ENCODE data around the gene LRGUK.

LRGUK gene

DNA sequence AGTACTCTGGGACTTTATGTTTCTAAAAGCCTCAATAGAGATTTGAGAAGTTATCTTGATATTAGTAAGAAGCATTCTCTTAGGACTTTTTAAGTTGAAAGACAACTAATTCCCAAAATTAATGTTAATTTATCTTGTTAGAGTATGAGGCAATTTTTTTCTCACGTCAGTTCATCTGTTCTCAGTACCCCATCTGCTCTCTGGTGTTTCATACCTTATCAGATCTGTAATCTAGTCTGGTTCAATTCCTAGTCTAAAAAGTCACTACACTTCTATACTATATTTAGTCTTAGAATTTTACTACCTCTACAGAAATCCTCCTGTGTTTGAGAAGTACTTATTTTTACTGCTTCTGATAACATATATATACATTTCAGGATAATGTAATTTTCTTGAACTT is 66.1 kb downstream of the LRGUK start:
- DNase-seq (ENCODE audit: insufficient read length, low spot score): no peak
- TF ChIP-seq POLR2A (IDR thresholded peaks at IDR 0.05; ENCODE audit: low read depth, low read length) (no peak), TAF1 (IDR thresholded peaks at IDR 0.05; ENCODE audit: low read depth, low read length) (no peak), POU2F2 (IDR thresholded peaks at IDR 0.05; ENCODE audit: low read depth, low read length) (no peak), SPI1 (IDR thresholded peaks at IDR 0.05; ENCODE audit: low read depth, low read length) (no peak), POLR2AphosphoS5 (IDR thresholded peaks at IDR 0.05; ENCODE audit: low read depth, low read length) (no peak), PAX5 (IDR thresholded peaks at IDR 0.05; ENCODE audit: insufficient read depth, low read length, severe bottlenecking) (no peak)
- no peak for FAIRE-seq

DNA sequence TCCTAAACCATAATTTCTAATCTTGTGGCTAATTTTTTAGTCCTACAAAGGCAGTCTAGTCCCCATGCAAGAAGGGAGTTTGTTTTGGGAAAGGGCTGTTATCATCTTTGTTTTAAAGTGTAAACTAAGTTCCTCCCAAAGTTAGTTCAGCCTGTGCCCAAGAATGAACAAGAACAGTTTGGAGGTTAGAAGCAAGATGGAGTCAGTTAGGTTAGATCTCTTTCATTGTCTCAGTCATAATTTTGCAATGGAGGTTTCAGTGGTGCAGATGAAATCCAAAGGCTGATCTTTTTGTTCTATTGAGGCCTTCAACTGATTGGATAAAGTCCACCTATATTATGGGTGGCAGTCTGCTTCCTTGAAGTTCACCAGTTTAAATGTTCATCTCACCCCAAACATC is 68.1 kb downstream of the LRGUK start:
- DNase-seq (ENCODE audit: insufficient read length, low spot score) (no peak), FAIRE-seq (no peak)
- TF ChIP-seq TAF1 (IDR thresholded peaks at IDR 0.05; ENCODE audit: low read depth, low read length): no peak
- TF ChIP-seq SPI1 (IDR thresholded peaks at IDR 0.05; ENCODE audit: low read depth, low read length): no peak
- no peak for TF ChIP-seq PAX5 (IDR thresholded peaks at IDR 0.05; ENCODE audit: insufficient read depth, low read length, severe bottlenecking)
- TF ChIP-seq POLR2A (IDR thresholded peaks at IDR 0.05; ENCODE audit: low read depth, low read length): no peak
- no peak for TF ChIP-seq POU2F2 (IDR thresholded peaks at IDR 0.05; ENCODE audit: low read depth, low read length)
- no peak for TF ChIP-seq POLR2AphosphoS5 (IDR thresholded peaks at IDR 0.05; ENCODE audit: low read depth, low read length)

DNA sequence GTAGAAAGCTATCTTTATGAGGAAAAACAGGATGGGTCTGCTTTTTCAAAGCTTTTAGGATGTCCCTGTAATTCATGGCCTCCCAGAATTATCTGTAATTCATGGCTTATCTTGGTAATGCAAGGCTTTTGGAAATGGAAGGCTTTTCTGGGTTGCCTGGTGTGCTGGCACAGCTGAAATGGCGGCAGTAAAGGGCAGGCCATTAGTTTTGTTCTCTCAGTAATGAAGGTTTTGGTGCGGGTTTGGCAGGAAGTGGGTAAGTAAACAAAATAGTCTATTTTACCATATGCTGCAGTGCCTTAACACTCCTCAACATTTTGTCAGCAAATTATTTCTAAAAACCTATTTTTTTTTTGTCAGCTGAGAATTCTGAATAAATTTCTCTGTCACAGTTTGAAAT is 69.3 kb downstream of the LRGUK start:
- FAIRE-seq (no peak), DNase-seq (ENCODE audit: insufficient read length, low spot score) (no peak)
- no peak for TF ChIP-seq POLR2A (IDR thresholded peaks at IDR 0.05; ENCODE audit: low read depth, low read length)
- TF ChIP-seq PAX5 (IDR thresholded peaks at IDR 0.05; ENCODE audit: insufficient read depth, low read length, severe bottlenecking): no peak

DNA sequence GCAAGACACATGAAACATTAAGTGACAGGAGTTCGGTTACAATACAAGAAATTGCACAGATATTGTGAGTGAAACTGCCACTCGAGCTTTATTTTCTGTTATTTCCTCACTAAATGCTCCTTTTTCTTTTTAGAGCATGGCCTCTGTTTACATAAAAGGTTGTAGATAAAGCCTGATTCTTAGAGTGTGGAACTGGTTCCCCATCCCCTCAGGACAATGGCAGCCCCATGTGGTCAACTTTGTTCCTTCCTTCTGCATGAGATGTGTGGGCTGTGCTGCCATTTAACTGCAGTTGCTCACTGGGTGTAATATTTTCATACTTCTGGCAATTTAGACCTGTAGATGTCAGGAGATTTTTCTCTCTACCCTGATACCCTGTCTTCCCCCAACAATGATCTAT is 70.2 kb downstream of the LRGUK start:
- FAIRE-seq (no peak), DNase-seq (ENCODE audit: insufficient read length, low spot score) (no peak)
- no peak for TF ChIP-seq POU2F2 (IDR thresholded peaks at IDR 0.05; ENCODE audit: low read depth, low read length)
- TF ChIP-seq POLR2A (IDR thresholded peaks at IDR 0.05; ENCODE audit: low read depth, low read length): no peak
- TF ChIP-seq SPI1 (IDR thresholded peaks at IDR 0.05; ENCODE audit: low read depth, low read length): no peak
- TF ChIP-seq POLR2AphosphoS5 (IDR thresholded peaks at IDR 0.05; ENCODE audit: low read depth, low read length): no peak
- no peak for TF ChIP-seq TAF1 (IDR thresholded peaks at IDR 0.05; ENCODE audit: low read depth, low read length)

DNA sequence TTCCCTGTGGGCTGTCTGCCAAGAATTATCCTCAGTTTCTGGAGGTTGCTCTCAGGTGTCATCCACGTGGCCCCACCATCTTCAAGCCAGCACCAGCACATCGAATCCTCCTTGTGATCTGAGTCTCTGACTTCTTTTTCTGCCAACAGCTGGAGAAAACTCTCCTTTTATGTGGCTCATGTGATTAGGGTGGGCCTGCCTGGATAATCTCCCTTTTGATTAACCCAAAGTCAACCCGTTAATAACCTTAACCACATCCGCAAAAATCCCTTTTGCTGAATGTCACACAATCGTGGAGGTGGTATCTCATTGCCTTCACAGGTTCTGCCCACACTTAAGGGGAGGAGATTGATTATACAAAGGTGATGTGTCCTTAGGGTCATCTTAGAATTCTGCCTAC is 73.8 kb downstream of the LRGUK start:
- FAIRE-seq: no peak
- no peak for DNase-seq (ENCODE audit: insufficient read length, low spot score)
- no peak for TF ChIP-seq PAX5 (IDR thresholded peaks at IDR 0.05; ENCODE audit: insufficient read depth, low read length, severe bottlenecking)
- no peak for TF ChIP-seq POLR2A (IDR thresholded peaks at IDR 0.05; ENCODE audit: low read depth, low read length)
- no peak for TF ChIP-seq TAF1 (IDR thresholded peaks at IDR 0.05; ENCODE audit: low read depth, low read length)
- no peak for TF ChIP-seq POU2F2 (IDR thresholded peaks at IDR 0.05; ENCODE audit: low read depth, low read length)
- no peak for TF ChIP-seq POLR2AphosphoS5 (IDR thresholded peaks at IDR 0.05; ENCODE audit: low read depth, low read length)
- no peak for TF ChIP-seq SPI1 (IDR thresholded peaks at IDR 0.05; ENCODE audit: low read depth, low read length)

DNA sequence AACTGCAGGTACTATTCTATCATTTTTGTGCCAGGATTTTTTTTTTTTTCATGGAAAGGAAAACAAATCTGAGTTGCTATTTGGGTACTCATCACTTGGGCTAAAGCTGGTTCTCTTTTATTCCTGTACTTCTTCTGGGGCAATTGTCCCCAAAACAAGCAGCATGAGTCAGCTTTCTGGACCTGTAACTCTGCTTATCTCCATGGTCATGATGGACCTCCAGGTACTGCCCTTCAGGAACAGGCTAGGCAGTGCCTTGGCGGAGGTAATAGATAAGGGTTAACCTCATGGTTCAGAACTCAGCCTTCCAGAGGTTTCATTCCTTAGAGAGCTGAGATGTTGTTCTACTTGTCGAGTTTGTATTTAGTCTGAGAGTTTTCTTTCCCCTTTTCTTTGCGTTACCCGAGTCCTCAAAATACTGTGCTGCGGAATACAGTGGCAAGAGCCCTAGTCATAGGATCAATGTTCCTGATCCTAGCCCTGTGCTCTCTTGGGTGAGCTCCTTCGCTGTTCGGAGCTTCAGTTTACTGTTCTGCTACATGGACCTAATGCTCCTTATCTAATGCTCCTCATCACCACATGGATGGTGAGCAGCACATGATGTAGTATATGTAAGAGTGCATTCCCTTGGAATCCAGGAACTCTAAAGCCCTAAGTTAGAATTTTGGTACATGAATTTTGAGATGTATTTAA is 74.6 kb downstream of the LRGUK start:
- no peak for FAIRE-seq
- no peak for TF ChIP-seq SPI1 (IDR thresholded peaks at IDR 0.05; ENCODE audit: low read depth, low read length)
- no peak for TF ChIP-seq POLR2A (IDR thresholded peaks at IDR 0.05; ENCODE audit: low read depth, low read length)
- no peak for TF ChIP-seq TAF1 (IDR thresholded peaks at IDR 0.05; ENCODE audit: low read depth, low read length)
- TF ChIP-seq POU2F2 (IDR thresholded peaks at IDR 0.05; ENCODE audit: low read depth, low read length): no peak
- TF ChIP-seq POLR2AphosphoS5 (IDR thresholded peaks at IDR 0.05; ENCODE audit: low read depth, low read length): no peak
- no peak for TF ChIP-seq PAX5 (IDR thresholded peaks at IDR 0.05; ENCODE audit: insufficient read depth, low read length, severe bottlenecking)
- DNase-seq (ENCODE audit: insufficient read length, low spot score): no peak

DNA sequence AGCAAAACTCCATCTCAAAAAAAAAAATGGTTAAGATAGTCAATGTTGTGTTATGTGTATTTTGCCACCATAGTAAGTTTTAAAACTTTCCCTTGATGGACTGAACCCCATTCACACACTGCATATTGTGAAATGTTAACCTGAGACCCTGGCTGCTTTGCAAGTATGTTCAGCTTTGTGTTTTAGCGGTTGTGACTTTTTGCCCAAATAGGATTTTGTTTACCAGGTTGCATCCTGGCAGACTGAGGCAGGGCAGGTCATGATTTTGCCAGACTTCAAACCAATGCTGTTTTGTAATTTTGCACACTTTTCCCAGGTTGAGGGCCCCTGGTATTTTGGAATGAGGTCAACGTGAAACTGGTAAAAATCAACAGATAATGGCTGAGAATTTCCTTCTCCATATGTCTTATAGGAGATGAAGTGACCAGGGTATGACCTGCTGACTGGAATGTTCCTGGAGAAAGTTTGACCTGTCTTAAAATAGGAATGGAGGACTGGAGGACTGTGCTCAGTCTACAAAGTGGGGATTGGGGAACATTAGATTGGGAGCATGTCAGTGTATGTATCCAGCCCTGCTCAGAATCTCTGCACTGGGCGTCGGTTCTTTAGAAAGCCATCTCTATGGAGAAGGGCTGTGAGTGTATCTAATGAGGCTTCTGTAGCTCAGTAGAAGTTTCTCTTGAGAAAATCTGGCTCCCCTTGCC is 76.2 kb downstream of the LRGUK start:
- FAIRE-seq (no peak), DNase-seq (ENCODE audit: insufficient read length, low spot score) (no peak)
- TF ChIP-seq PAX5 (IDR thresholded peaks at IDR 0.05; ENCODE audit: insufficient read depth, low read length, severe bottlenecking): no peak
- TF ChIP-seq POLR2AphosphoS5 (IDR thresholded peaks at IDR 0.05; ENCODE audit: low read depth, low read length): no peak
- no peak for TF ChIP-seq POLR2A (IDR thresholded peaks at IDR 0.05; ENCODE audit: low read depth, low read length)
- no peak for TF ChIP-seq TAF1 (IDR thresholded peaks at IDR 0.05; ENCODE audit: low read depth, low read length)

DNA sequence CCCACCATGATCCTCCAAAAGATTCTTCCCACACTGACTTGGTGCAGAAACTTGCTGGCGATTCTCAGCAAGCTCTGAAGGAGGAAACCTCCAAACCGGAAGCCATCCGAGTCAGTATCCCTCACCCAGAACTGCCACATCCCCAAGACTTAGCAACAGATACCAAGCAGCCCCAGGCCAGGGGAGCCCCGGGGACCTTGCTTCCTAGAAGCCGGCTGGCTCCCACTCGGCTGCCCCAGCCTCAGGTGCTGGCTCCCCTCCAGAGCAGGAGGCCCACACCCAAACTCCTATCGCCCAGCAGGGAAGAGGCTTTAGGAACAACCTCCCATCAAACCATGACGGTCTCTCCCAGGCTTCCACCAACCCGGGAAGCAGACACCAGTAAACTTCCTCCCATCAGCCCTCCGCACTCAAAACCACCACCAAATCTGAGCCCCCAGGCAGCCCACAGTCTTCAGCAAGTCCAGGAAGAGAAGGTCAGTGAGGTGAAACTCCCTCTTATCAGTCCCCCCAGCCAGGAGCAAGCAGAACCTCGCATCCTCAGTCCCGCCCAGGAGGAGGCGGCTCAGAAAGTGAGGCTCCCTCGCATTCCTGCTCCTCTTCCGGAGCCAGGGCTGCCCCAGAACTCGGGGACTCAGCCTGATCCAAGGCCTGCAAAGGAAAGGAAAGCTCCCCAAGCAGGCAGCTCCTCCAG is 82.3 kb downstream of the LRGUK start:
- no peak for TF ChIP-seq SPI1 (IDR thresholded peaks at IDR 0.05; ENCODE audit: low read depth, low read length)
- TF ChIP-seq TAF1 (IDR thresholded peaks at IDR 0.05; ENCODE audit: low read depth, low read length): no peak
- no peak for TF ChIP-seq POU2F2 (IDR thresholded peaks at IDR 0.05; ENCODE audit: low read depth, low read length)
- TF ChIP-seq POLR2AphosphoS5 (IDR thresholded peaks at IDR 0.05; ENCODE audit: low read depth, low read length): no peak
- no peak for TF ChIP-seq POLR2A (IDR thresholded peaks at IDR 0.05; ENCODE audit: low read depth, low read length)
- TF ChIP-seq PAX5 (IDR thresholded peaks at IDR 0.05; ENCODE audit: insufficient read depth, low read length, severe bottlenecking): no peak
- no peak for FAIRE-seq
- no peak for DNase-seq (ENCODE audit: insufficient read length, low spot score)

DNA sequence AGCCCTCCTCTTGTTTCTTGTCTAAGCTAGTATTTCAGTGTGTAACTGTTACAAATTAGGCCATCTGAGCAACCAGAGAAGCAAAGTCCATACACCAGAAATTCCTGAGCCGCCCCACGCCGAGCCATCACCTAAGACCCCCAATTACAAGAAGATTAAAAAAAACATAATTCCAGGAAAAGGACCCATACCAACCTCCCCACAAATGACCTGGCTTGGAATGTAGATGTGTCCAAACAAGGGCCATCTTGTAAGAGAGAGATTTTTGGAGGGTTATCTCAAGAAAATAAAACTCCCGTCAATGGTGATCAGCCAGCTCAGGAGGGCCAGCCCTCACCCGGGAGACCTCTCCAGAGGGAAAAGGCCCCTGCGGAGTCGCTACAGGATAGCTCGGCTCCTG is 83.1 kb downstream of the LRGUK start:
- FAIRE-seq (no peak), DNase-seq (ENCODE audit: insufficient read length, low spot score) (no peak)
- TF ChIP-seq POLR2AphosphoS5 (IDR thresholded peaks at IDR 0.05; ENCODE audit: low read depth, low read length): no peak
- TF ChIP-seq TAF1 (IDR thresholded peaks at IDR 0.05; ENCODE audit: low read depth, low read length): no peak
- TF ChIP-seq PAX5 (IDR thresholded peaks at IDR 0.05; ENCODE audit: insufficient read depth, low read length, severe bottlenecking): no peak
- no peak for TF ChIP-seq POU2F2 (IDR thresholded peaks at IDR 0.05; ENCODE audit: low read depth, low read length)
- no peak for TF ChIP-seq POLR2A (IDR thresholded peaks at IDR 0.05; ENCODE audit: low read depth, low read length)
- TF ChIP-seq SPI1 (IDR thresholded peaks at IDR 0.05; ENCODE audit: low read depth, low read length): no peak
